SK-N-SH (cell line): Measurements from ENCODE around the gene PRKN.

Source experiments
- CHD2 ChIP-seq: fragments of 150-350 bp; IDR thresholded peaks from 2 replicates; pipeline ENCODE4 v1.6.1; 2018; ENCODE audit warnings: low read length; ENCODE audit not compliant: partially characterized antibody
- CTCF ChIP-seq: fragments of 200-600 bp; sonication (generic); IDR thresholded peaks from 2 replicates; pipeline ENCODE4 v1.6.1; 2017; ENCODE audit warnings: antibody characterized with exemption, mild to moderate bottlenecking, moderate library complexity
- FOXJ3 ChIP-seq: sonication (generic); formaldehyde crosslinking; IDR thresholded peaks from 2 replicates; pipeline ENCODE4 v1.5.1; 2020; ENCODE audit warnings: mild to moderate bottlenecking, missing genetic modification reagents
- JUND ChIP-seq: IDR thresholded peaks from 2 replicates; pipeline ENCODE4 v1.4.0; 2012
- TAF1 ChIP-seq: IDR thresholded peaks from 2 replicates; pipeline ENCODE4 v1.6.1; 2012; ENCODE audit warnings: low read depth, mild to moderate bottlenecking, low read length, moderate library complexity, borderline replicate concordance
- YY1 ChIP-seq: IDR thresholded peaks from 2 replicates; pipeline ENCODE4 v1.4.0; 2012; ENCODE audit warnings: low read depth, mild to moderate bottlenecking

GRCh38 chr6:161407581-161407980 lies 1320.0 kb downstream of the PRKN start:
- TF ChIP-seq CTCF: no peak
- no peak for TF ChIP-seq TAF1
- no peak for TF ChIP-seq FOXJ3 (CRISPR knock-in tag)
- no peak for TF ChIP-seq YY1
- no peak for TF ChIP-seq CHD2
- peak; percentile 64 for TF ChIP-seq JUND
